GM23338 (cell line): ENCODE measurements around the gene IL11RA. TPM values are rescaled to one million over a fixed set of nuclear protein-coding genes. Genes with fewer than 3 reads are reported as not detected.
A peak's percentile ranks its signal among the peaks of the same experiment; 100 is the strongest.

ENCODE experiments used
- ATAC-seq: fragments of 200-7000 bp; cut with Tn5 transposase; 3 replicates; pipeline ENCODE4 v1.9.1; 2020
- DNase-seq: peaks from one replicate; pipeline ENCODE4 v3.0.0-alpha.2; 2015; ENCODE audit warnings: low spot score
- H2AFZ ChIP-seq: fragments of 200-600 bp; sonication (generic); 2 replicates; pipeline ENCODE4 v1.8.0; 2016; ENCODE audit warnings: antibody characterized with exemption, mild to moderate bottlenecking, moderate library complexity
- H3F3A ChIP-seq: fragments of 200-600 bp; sonication (generic); replicated peaks from 2 replicates; pipeline ENCODE4 v1.8.0; 2017; ENCODE audit warnings: antibody characterized with exemption, mixed run types, low read depth
- H3K27ac ChIP-seq: fragments of 200-600 bp; sonication (generic); 2 replicates; pipeline ENCODE4 v1.6.1; 2016; ENCODE audit warnings: low read depth
- H3K27me3 ChIP-seq: fragments of 200-600 bp; sonication (generic); 2 replicates; pipeline ENCODE4 v1.8.0; 2016; ENCODE audit warnings: mild to moderate bottlenecking, mixed run types, moderate library complexity; ENCODE audit not compliant: insufficient read depth
- H3K36me3 ChIP-seq: fragments of 200-600 bp; sonication (generic); 2 replicates; pipeline ENCODE4 v1.8.0; 2016; ENCODE audit warnings: mild to moderate bottlenecking; ENCODE audit not compliant: insufficient read depth
- H3K4me1 ChIP-seq: fragments of 200-600 bp; sonication (generic); 2 replicates; pipeline ENCODE4 v1.8.0; 2016; ENCODE audit warnings: mild to moderate bottlenecking, moderate library complexity; ENCODE audit not compliant: insufficient read depth
- H3K4me2 ChIP-seq: fragments of 200-600 bp; sonication (generic); 2 replicates; pipeline ENCODE4 v1.7.1; 2017; ENCODE audit warnings: mixed run types
- H3K4me3 ChIP-seq: fragments of 200-600 bp; sonication (generic); 2 replicates; pipeline ENCODE4 v1.6.1; 2016; ENCODE audit warnings: mixed run types
- H3K79me2 ChIP-seq: fragments of 200-600 bp; sonication (generic); replicated peaks from 2 replicates; pipeline ENCODE4 v1.8.0; 2017; ENCODE audit warnings: mild to moderate bottlenecking; ENCODE audit not compliant: insufficient read depth
- H3K9me2 ChIP-seq: fragments of 200-600 bp; sonication (generic); 2 replicates; pipeline ENCODE4 v1.8.0; 2017; ENCODE audit not compliant: insufficient read depth
- H4K20me1 ChIP-seq: fragments of 200-600 bp; sonication (generic); replicated peaks from 2 replicates; pipeline ENCODE4 v1.8.0; 2017; ENCODE audit warnings: mild to moderate bottlenecking; ENCODE audit not compliant: insufficient read depth
- H3K27ac Mint-ChIP-seq: 2 replicates; pipeline ENCODE4 v1.8.0; 2020; ENCODE audit warnings: inconsistent platforms, mild to moderate bottlenecking, moderate library complexity, mixed read lengths
- H3K27me3 Mint-ChIP-seq: 3 replicates; pipeline ENCODE4 v1.8.0; 2022; ENCODE audit warnings: low read depth, mild to moderate bottlenecking, moderate library complexity, mixed read lengths, inconsistent platforms; ENCODE audit not compliant: insufficient read depth, poor library complexity
- H3K36me3 Mint-ChIP-seq: 3 replicates; pipeline ENCODE4 v1.8.0; 2021; ENCODE audit warnings: low read depth, mild to moderate bottlenecking, inconsistent platforms, moderate library complexity, mixed read lengths
- H3K4me1 Mint-ChIP-seq: 3 replicates; pipeline ENCODE4 v1.8.0; 2020; ENCODE audit warnings: mild to moderate bottlenecking, inconsistent platforms, mixed read lengths
- H3K4me3 Mint-ChIP-seq: 3 replicates; pipeline ENCODE4 v1.8.0; 2021; ENCODE audit warnings: moderate library complexity, mild to moderate bottlenecking, inconsistent platforms, mixed read lengths
- H3K9me3 Mint-ChIP-seq: 3 replicates; pipeline ENCODE4 v1.8.0; 2020; ENCODE audit warnings: moderate library complexity, mild to moderate bottlenecking, inconsistent platforms, mixed read lengths
- CREB1 ChIP-seq: fragments of 250-450 bp; sonication (Bioruptor Pico); IDR thresholded peaks from 2 replicates; pipeline ENCODE4 v1.5.0; 2020; ENCODE audit warnings: low read depth, mild to moderate bottlenecking, moderate library complexity
- JUNB ChIP-seq: IDR thresholded peaks from one replicate; pipeline ENCODE4 v1.6.1; 2016; ENCODE audit warnings: antibody characterized with exemption; ENCODE audit not compliant: unreplicated experiment
- NANOG ChIP-seq: IDR thresholded peaks from 2 replicates; pipeline ENCODE4 v1.6.1; 2016; ENCODE audit warnings: antibody characterized with exemption, borderline replicate concordance
- POLR2AphosphoS5 ChIP-seq: IDR thresholded peaks from 2 replicates; pipeline ENCODE4 v1.6.1; 2016; ENCODE audit warnings: antibody characterized with exemption, low read depth
- REST ChIP-seq: IDR thresholded peaks from one replicate; pipeline ENCODE4 v1.6.1; 2018; ENCODE audit warnings: antibody characterized with exemption; ENCODE audit not compliant: unreplicated experiment
- STAT1 ChIP-seq: IDR thresholded peaks from one replicate; pipeline ENCODE4 v1.6.1; 2016; ENCODE audit warnings: antibody characterized with exemption; ENCODE audit not compliant: unreplicated experiment
- ZNF462 ChIP-seq: fragments of 250-450 bp; sonication (Bioruptor Pico); IDR thresholded peaks from 2 replicates; pipeline ENCODE4 v1.5.0; 2020; ENCODE audit warnings: mild to moderate bottlenecking, moderate library complexity
- polyA plus RNA-seq: library from polyadenylated mRNA; unstranded; fragments of >200 nt; fragmentation: Nextera tagmentation; extraction: Ambion mirVana; gene quantifications from 2 replicates; pipeline ENCODE4 v1.2.1, GENCODE V29; 2016
- total RNA-seq: library from RNA; depleted of rRNA; stranded (reverse); fragments of >200 nt; shearing (Covaris generic); gene quantifications from 2 replicates; pipeline ENCODE4 v1.2.3, GENCODE V29; 2014
- TF ChIP-seq, protein P1 (sequence below), 2 experiments: fragments of 200-600 bp in 1 of 2; sonication (generic) in 1 of 2; conservative IDR thresholded peaks; 2 replicates each; pipeline versions ENCODE4 v1.5.1 to v1.6.1; 2016 to 2017; ENCODE audit warnings: antibody characterized with exemption in 2 of 2, low read depth in 2 of 2, mild to moderate bottlenecking in 2 of 2, moderate library complexity in 1 of 2
- TF ChIP-seq, protein P2 (sequence below): IDR thresholded peaks from 2 replicates; pipeline ENCODE4 v1.6.1; 2016; ENCODE audit warnings: antibody characterized with exemption

IL11RA gene
- total and polyA plus RNA-seq, 2 experiments from 2014 or later = 3.1 to 5.8 TPM

DNA sequence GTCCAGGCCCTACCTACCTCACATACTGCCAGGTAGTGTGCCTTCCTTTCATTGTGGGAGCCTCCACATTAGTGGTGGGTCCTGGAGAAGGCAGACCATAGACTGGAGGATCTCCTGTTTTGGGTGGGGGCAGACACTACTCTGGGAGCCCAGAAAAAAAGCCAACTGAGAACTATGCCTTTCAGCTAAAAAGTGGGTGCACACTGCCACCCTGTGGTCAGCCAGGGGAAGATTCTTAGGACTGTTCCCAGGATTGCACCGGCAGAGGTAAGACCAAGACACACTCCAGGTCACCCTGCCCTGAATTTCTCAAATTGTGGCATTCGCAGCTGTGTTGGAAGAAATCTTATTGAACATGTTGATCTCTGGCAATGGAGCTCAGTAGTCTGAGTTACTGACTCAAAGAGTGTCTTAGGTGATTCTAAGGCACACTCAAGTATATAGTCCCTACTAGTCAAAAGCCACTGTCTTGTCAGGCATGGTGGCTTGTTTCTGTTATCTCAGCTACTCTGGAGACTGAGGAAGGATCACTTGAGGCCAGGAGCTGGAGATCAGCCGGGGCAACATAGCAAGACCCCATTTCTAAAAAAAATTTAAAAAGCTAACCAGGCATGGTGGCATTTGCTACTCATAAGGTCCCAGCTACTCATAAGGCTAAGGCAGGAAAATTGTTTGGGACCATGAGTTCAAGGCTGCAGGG is 18.0 kb upstream of the IL11RA start (continued):
- TF ChIP-seq, protein P1, sequence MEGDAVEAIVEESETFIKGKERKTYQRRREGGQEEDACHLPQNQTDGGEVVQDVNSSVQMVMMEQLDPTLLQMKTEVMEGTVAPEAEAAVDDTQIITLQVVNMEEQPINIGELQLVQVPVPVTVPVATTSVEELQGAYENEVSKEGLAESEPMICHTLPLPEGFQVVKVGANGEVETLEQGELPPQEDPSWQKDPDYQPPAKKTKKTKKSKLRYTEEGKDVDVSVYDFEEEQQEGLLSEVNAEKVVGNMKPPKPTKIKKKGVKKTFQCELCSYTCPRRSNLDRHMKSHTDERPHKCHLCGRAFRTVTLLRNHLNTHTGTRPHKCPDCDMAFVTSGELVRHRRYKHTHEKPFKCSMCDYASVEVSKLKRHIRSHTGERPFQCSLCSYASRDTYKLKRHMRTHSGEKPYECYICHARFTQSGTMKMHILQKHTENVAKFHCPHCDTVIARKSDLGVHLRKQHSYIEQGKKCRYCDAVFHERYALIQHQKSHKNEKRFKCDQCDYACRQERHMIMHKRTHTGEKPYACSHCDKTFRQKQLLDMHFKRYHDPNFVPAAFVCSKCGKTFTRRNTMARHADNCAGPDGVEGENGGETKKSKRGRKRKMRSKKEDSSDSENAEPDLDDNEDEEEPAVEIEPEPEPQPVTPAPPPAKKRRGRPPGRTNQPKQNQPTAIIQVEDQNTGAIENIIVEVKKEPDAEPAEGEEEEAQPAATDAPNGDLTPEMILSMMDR (conservative IDR thresholded peaks at IDR 0.05; ENCODE audit: low read depth in 2 of 2) = peak; percentile 92 to 94
- peak; percentile 34; the same call in 1 of the 2 replicates for TF ChIP-seq POLR2AphosphoS5
- TF ChIP-seq, protein P2, sequence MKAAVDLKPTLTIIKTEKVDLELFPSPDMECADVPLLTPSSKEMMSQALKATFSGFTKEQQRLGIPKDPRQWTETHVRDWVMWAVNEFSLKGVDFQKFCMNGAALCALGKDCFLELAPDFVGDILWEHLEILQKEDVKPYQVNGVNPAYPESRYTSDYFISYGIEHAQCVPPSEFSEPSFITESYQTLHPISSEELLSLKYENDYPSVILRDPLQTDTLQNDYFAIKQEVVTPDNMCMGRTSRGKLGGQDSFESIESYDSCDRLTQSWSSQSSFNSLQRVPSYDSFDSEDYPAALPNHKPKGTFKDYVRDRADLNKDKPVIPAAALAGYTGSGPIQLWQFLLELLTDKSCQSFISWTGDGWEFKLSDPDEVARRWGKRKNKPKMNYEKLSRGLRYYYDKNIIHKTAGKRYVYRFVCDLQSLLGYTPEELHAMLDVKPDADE = no peak

GRCh38 chr9:34634551-34635248 is 17.3 kb upstream of the IL11RA start:
- H3K79me2 ChIP-seq = peaks cover 12% of the 10 kb centered on the region; the same call in 1 of the 2 replicates
- peaks cover 33% of the 10 kb centered on the region for H3K4me1 Mint-ChIP-seq
- no peak overlapping the region; the same call in 2 of the 3 replicates for H3K4me3 Mint-ChIP-seq
- H3K4me3 ChIP-seq = no peak overlapping the region
- H3K36me3 Mint-ChIP-seq = peaks cover 26% of the 10 kb centered on the region
- no peaks in the 10 kb centered on the region for H3K9me3 Mint-ChIP-seq
- peaks cover 8% of the 10 kb centered on the region for H3K4me1 ChIP-seq
- no peak overlapping the region for H3K27ac Mint-ChIP-seq
- H3K9me2 ChIP-seq = no peaks in the 10 kb centered on the region
- peaks cover 8% of the 10 kb centered on the region; the same call in 1 of the 2 replicates for H3F3A ChIP-seq
- no peaks in the 10 kb centered on the region for H3K36me3 ChIP-seq
- peaks cover 34% of the 10 kb centered on the region for H3K27me3 Mint-ChIP-seq
- peaks cover 3% of the 10 kb centered on the region for H4K20me1 ChIP-seq
- DNase-seq (no peak), ATAC-seq (no peak)
- peaks cover 47% of the 10 kb centered on the region for H3K27me3 ChIP-seq
- no peak overlapping the region for H3K4me2 ChIP-seq
- no peak overlapping the region for H2AFZ ChIP-seq
- H3K27ac ChIP-seq = no peak overlapping the region
- TF ChIP-seq NANOG = no peak
- TF ChIP-seq CREB1 (CRISPR knock-in tag) = no peak
- TF ChIP-seq, protein P2 = no peak
- TF ChIP-seq STAT1 = no peak
- TF ChIP-seq REST = no peak
- TF ChIP-seq JUNB = no peak
- TF ChIP-seq ZNF462 = no peak
